MM.1S (cell line): ENCODE data around the gene ZNF587B.

ENCODE experiments used
- DNase-seq: peaks from one replicate; pipeline ENCODE4 v3.0.0-alpha.2; 2015
- H2AFZ ChIP-seq: fragments of 300-600 bp; sonication (generic); 2 replicates; pipeline ENCODE4 v1.6.0; 2016; ENCODE audit warnings: antibody characterized with exemption, low read length
- H3F3A ChIP-seq: fragments of 300-600 bp; sonication (generic); 2 replicates; pipeline ENCODE4 v1.6.1; 2016; ENCODE audit warnings: mild to moderate bottlenecking, antibody characterized with exemption, low read length, moderate library complexity, mixed read lengths; ENCODE audit not compliant: insufficient read depth
- H3K27ac ChIP-seq: fragments of 300-600 bp; sonication (generic); 2 replicates; pipeline ENCODE4 v1.5.1; 2016; ENCODE audit warnings: mild to moderate bottlenecking, low read length
- H3K27me3 ChIP-seq: fragments of 300-600 bp; sonication (generic); replicated peaks from 2 replicates; pipeline ENCODE4 v1.6.0; 2016; ENCODE audit warnings: low read length; ENCODE audit not compliant: insufficient read depth
- H3K36me3 ChIP-seq: fragments of 300-600 bp; sonication (generic); replicated peaks from 2 replicates; pipeline ENCODE4 v1.6.1; 2016; ENCODE audit warnings: mild to moderate bottlenecking, low read length, mixed read lengths; ENCODE audit not compliant: insufficient read depth
- H3K4me1 ChIP-seq: fragments of 300-600 bp; sonication (generic); 2 replicates; pipeline ENCODE4 v1.6.1; 2016; ENCODE audit warnings: low read length, mixed read lengths
- H3K4me2 ChIP-seq: fragments of 300-600 bp; sonication (generic); 2 replicates; pipeline ENCODE4 v1.6.0; 2016; ENCODE audit warnings: low read depth, low read length
- H3K4me3 ChIP-seq: fragments of 300-600 bp; sonication (generic); 2 replicates; pipeline ENCODE4 v1.5.1; 2016; ENCODE audit warnings: low read length, mixed read lengths
- H3K79me2 ChIP-seq: fragments of 300-600 bp; sonication (generic); 2 replicates; pipeline ENCODE4 v1.6.1; 2016; ENCODE audit warnings: mixed run types, low read length, mixed read lengths
- H3K9ac ChIP-seq: fragments of 300-600 bp; sonication (generic); 2 replicates; pipeline ENCODE4 v1.6.1; 2016; ENCODE audit warnings: low read length, mixed read lengths
- H3K9me2 ChIP-seq: fragments of 300-600 bp; sonication (generic); replicated peaks from 2 replicates; pipeline ENCODE4 v1.6.1; 2016; ENCODE audit warnings: mild to moderate bottlenecking, low read length, mixed read lengths; ENCODE audit not compliant: insufficient read depth
- H3K9me3 ChIP-seq: fragments of 300-600 bp; sonication (generic); replicated peaks from 2 replicates; pipeline ENCODE4 v1.6.1; 2016; ENCODE audit warnings: mild to moderate bottlenecking, low read length, mixed read lengths; ENCODE audit not compliant: insufficient read depth
- H4K20me1 ChIP-seq: fragments of 300-600 bp; sonication (generic); 2 replicates; pipeline ENCODE4 v1.6.1; 2016; ENCODE audit warnings: mild to moderate bottlenecking, low read length, moderate library complexity, mixed read lengths; ENCODE audit not compliant: insufficient read depth
- EZH2 ChIP-seq: fragments of 300-600 bp; sonication (generic); optimal IDR thresholded peaks from 2 replicates; pipeline ENCODE3; 2017; ENCODE audit warnings: low read depth, mild to moderate bottlenecking, antibody characterized with exemption, low read length, mixed read lengths
- EZH2phosphoT487 ChIP-seq: fragments of 300-600 bp; sonication (generic); IDR thresholded peaks from 2 replicates; pipeline ENCODE4 v1.6.1; 2018; ENCODE audit warnings: antibody characterized with exemption, low read length
- TF ChIP-seq, protein P1 (sequence below): fragments of 300-600 bp; sonication (generic); IDR thresholded peaks from 2 replicates; pipeline ENCODE4 v1.5.1; 2016; ENCODE audit warnings: antibody characterized with exemption, low read length, mixed read lengths

The ZNF587B gene

DNA sequence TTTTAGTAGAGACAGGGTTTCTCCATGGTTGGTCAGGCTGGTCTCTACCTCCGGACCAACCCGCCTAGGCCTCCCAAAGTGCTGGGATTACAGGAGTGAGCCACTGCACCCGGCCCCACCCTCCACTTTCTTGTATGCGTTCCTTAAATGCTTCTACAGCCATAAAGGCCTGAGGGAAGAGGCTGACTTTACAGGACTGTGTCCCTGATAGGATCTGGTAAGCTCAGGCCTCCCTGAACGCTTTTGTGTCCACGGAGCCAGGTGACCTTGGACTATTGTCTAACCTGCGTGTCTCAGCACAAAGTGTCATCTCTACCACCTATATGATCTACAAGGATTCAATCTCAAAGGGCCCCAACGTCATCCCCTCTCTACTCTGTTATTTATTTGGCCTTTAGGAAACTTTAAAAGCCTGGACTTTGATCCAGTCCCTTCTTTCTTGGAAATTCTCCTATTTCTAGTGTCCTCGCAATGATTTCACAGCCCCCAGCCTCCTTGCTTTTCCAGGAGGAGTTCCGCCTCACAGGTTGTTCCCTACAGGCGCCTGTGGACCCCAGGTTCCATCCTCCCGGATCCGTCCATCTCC lies 16.1 kb upstream of the ZNF587B start:
- no peaks in the 10 kb centered on the region for H3F3A ChIP-seq
- DNase-seq = no peak
- no peaks in the 10 kb centered on the region for H3K9me2 ChIP-seq
- H3K9ac ChIP-seq = peak overlapping the region; percentile 82
- peak overlapping the region; percentile 90 for H2AFZ ChIP-seq
- no peaks in the 10 kb centered on the region for H4K20me1 ChIP-seq
- H3K27ac ChIP-seq = peak overlapping the region; percentile 35; the same call in 1 of the 2 replicates
- no peaks in the 10 kb centered on the region for H3K4me1 ChIP-seq
- H3K4me3 ChIP-seq = peak overlapping the region; percentile 91
- peaks cover 13% of the 10 kb centered on the region for H3K79me2 ChIP-seq
- no peaks in the 10 kb centered on the region for H3K27me3 ChIP-seq
- no peaks in the 10 kb centered on the region for H3K9me3 ChIP-seq
- TF ChIP-seq EZH2 (no peak), EZH2phosphoT487 (no peak)
- TF ChIP-seq, protein P1, sequence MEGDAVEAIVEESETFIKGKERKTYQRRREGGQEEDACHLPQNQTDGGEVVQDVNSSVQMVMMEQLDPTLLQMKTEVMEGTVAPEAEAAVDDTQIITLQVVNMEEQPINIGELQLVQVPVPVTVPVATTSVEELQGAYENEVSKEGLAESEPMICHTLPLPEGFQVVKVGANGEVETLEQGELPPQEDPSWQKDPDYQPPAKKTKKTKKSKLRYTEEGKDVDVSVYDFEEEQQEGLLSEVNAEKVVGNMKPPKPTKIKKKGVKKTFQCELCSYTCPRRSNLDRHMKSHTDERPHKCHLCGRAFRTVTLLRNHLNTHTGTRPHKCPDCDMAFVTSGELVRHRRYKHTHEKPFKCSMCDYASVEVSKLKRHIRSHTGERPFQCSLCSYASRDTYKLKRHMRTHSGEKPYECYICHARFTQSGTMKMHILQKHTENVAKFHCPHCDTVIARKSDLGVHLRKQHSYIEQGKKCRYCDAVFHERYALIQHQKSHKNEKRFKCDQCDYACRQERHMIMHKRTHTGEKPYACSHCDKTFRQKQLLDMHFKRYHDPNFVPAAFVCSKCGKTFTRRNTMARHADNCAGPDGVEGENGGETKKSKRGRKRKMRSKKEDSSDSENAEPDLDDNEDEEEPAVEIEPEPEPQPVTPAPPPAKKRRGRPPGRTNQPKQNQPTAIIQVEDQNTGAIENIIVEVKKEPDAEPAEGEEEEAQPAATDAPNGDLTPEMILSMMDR = no peak
- no peaks in the 10 kb centered on the region for H3K36me3 ChIP-seq
- peak overlapping the region; percentile 82 for H3K4me2 ChIP-seq

DNA sequence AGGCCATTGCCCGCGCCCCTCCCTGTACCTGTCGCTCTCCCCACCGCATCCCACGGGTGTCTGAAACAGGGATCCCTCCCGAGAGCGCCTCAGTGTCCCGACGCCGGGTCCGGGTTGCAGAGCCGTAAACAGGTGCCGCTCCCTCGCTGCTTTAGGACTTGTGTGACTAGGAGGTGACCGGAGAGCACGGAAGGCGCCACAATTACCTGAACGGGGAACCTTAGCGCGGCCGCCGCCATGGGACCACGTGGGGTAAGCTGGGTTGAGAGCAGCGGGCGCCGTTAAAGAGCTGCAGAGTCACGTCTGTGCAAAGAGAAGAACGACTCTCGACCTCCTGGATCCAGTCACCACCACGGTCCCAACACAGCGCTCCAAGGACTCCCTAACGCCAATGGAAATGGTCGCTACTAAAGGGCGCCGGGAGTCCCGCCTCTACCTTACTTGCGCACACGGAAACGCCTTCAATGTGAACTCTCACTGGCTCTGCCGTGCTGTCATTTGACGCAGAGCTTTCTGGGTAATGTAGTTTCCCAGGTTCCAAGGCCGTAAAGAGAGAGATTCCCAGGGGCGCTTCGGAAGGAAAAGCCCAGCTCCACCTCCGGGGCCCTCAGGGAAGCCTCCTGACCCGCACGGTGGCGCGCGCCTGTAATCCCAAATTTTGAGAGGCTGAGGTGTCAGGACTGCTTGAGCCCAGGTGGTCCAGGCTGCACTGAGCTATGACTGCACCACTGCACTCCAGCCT lies 15.4 kb upstream of the ZNF587B start, which contains the start of gene ZNF552:
TSS of gene ZNF552 (minus strand) at position 409 of the 742 bp plus-strand sequence. CDS start at position 239, 170 bp downstream.
- Histone ChIP-seq H4K20me1 (no peaks in the 10 kb centered on the region), H2AFZ (peak within 1 kb of the TSS; percentile 90), H3K79me2 (peaks cover 18% of the 10 kb centered on the region), H3K4me3 (peak within 1 kb of the TSS; percentile 91), H3K9ac (peak within 1 kb of the TSS; percentile 82), H3F3A (no peaks in the 10 kb centered on the region; the same call in 1 of the 2 replicates), H3K4me1 (no peaks in the 10 kb centered on the region), H3K9me3 (no peaks in the 10 kb centered on the region), H3K27me3 (no peaks in the 10 kb centered on the region), H3K9me2 (no peaks in the 10 kb centered on the region), H3K36me3 (no peaks in the 10 kb centered on the region), H3K27ac (peak within 1 kb of the TSS; percentile 35; the same call in 1 of the 2 replicates), H3K4me2 (peak within 1 kb of the TSS; percentile 82)
- peak; percentile 86 for DNase-seq
- TF ChIP-seq EZH2phosphoT487 = no peak
- TF ChIP-seq EZH2 = no peak
- TF ChIP-seq, protein P1 = no peak

DNA sequence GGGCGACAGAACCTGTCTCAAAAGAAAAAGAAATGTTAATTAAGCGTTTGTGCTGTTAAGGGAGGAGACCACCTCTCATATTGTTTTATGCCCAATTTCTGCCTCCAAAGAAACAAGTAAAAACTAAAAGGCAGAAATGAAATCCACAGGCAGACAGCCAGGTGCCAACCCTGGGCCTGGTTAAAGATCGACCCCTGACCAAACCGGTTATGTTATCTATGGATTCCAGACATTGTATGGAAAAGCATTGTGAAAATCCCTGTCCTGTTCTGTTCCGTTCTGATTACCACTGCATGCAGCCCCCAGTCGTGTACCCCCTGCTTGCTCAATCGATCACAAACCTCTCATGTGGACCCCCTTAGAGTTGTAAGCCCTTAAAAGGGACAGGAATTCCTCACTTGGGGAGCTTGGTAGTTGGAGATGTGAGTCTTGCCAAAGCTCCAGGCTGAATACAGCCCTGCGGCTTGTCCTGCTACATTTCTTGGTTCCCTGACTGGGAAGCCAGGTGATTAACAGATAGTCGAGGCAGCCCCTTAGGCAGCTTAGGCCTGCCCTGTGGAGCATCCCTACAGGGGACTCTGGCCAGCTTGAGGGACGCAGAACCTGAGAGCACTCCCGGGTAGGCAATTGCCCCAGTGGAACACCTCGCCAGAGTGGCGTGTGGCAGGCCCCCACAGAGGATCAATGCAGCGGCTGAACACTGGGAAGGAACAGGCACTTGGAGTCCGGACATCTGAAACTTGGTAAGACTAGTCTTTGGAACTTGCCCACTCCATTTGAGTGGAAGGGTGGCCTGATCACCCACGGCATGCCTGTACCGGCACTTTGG lies 14.6 kb upstream of the ZNF587B start:
- no peaks in the 10 kb centered on the region for H3K27me3 ChIP-seq
- no peaks in the 10 kb centered on the region for H3K4me1 ChIP-seq
- H4K20me1 ChIP-seq = no peaks in the 10 kb centered on the region
- H3K4me3 ChIP-seq = peak overlapping the region; percentile 91
- no peaks in the 10 kb centered on the region for H3K9me3 ChIP-seq
- DNase-seq = no peak
- H2AFZ ChIP-seq = peak overlapping the region; percentile 90
- H3K79me2 ChIP-seq = peaks cover 26% of the 10 kb centered on the region
- no peak overlapping the region for H3K27ac ChIP-seq
- H3K36me3 ChIP-seq = no peaks in the 10 kb centered on the region
- peak overlapping the region; percentile 82; the same call in 1 of the 2 replicates for H3K4me2 ChIP-seq
- H3F3A ChIP-seq = no peaks in the 10 kb centered on the region; the same call in 1 of the 2 replicates
- H3K9ac ChIP-seq = peak overlapping the region; percentile 82; the same call in 1 of the 2 replicates
- H3K9me2 ChIP-seq = no peaks in the 10 kb centered on the region
- TF ChIP-seq EZH2phosphoT487 = no peak
- TF ChIP-seq EZH2 = no peak
- TF ChIP-seq, protein P1 = no peak
